SK-N-SH (cell line): ENCODE results near the gene IKZF1.

Experiments used
- CTCF ChIP-seq: fragments of 200-600 bp; sonication (generic); IDR thresholded peaks from 2 replicates; pipeline ENCODE4 v1.6.1; 2017; ENCODE audit warnings: antibody characterized with exemption, mild to moderate bottlenecking, moderate library complexity
- EZH2phosphoT487 ChIP-seq: fragments of 200-600 bp; sonication (generic); IDR thresholded peaks from 2 replicates; pipeline ENCODE4 v1.6.1; 2017; ENCODE audit warnings: low read depth, mixed run types, mild to moderate bottlenecking, antibody characterized with exemption, moderate library complexity, borderline replicate concordance
- FOXM1 ChIP-seq: IDR thresholded peaks from 2 replicates; pipeline ENCODE4 v1.4.0; 2012; ENCODE audit warnings: low read depth, mild to moderate bottlenecking
- POLR2AphosphoS5 ChIP-seq: IDR thresholded peaks from 2 replicates; pipeline ENCODE4 v1.6.1; 2012; ENCODE audit warnings: low read depth, low read length

DNA sequence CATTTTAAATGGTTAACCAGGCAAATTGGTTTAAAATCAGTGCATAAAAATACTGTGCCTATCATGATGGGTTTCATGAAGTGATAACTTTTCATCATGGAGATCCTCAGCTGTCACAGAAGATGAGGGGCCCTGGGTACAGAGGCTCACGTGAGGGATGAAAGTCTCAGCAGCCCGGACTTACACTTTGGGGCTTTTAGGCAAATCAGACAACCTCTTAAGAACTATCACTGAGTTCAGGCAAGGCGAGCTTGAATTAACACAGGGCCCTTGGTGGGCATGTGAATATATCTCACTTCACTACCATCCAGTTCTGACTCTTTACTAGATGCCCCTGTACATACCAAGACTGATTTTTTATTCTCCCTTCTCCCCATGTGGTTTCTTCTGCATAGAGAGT, 19.6 kb downstream of the IKZF1 start:
- no peak for TF ChIP-seq FOXM1
- TF ChIP-seq EZH2phosphoT487 = no peak
- TF ChIP-seq CTCF = no peak
- no peak for TF ChIP-seq POLR2AphosphoS5
